Measurements from ENCODE around the gene DPH5.

The DPH5 gene

GRCh38 chr1:100995198-100995988 is 30.2 kb downstream of the DPH5 start:
- Histone ChIP-seq H3K18ac (ENCODE audit: low read length) (no peak overlapping the region), H3K27ac (ENCODE audit: low read depth, low read length) (no peak overlapping the region), H3K36me3 (ENCODE audit: control insufficient read depth in 1 of 2, insufficient read depth in 2 of 2, low read length in 2 of 2) (peaks cover 0 to 3% of the 10 kb centered on the region in 2 experiments), H4K91ac (ENCODE audit: low read depth, low read length) (no peak overlapping the region), H3K4me1 (ENCODE audit: control insufficient read depth in 1 of 2, insufficient read depth in 2 of 2, low read length in 2 of 2) (no peaks in the 10 kb centered on the region), H4K8ac (ENCODE audit: low read depth, low read length) (no peak overlapping the region), H3K4me3 (ENCODE audit: low read depth, low read length) (no peak overlapping the region), H3K27me3 (ENCODE audit: insufficient read depth, low read length) (no peaks in the 10 kb centered on the region), H2BK120ac (ENCODE audit: insufficient read depth, low read length, poor library complexity) (no peak overlapping the region), H3K79me2 (ENCODE audit: control insufficient read depth, insufficient read depth, low read length, poor library complexity) (no peaks in the 10 kb centered on the region), H2BK5ac (ENCODE audit: low read depth, low read length, poor library complexity) (no peak overlapping the region), H3K23ac (ENCODE audit: low read length) (no peak overlapping the region), H3K14ac (ENCODE audit: low read length) (no peak overlapping the region), H3K79me1 (ENCODE audit: low read length) (no peaks in the 10 kb centered on the region), H2BK12ac (ENCODE audit: low read length) (no peak overlapping the region), H3K4ac (ENCODE audit: low read depth, low read length) (no peak overlapping the region), H2AFZ (ENCODE audit: insufficient read depth, low read length, poor library complexity) (no peak overlapping the region), H4K12ac (ENCODE audit: low read depth, low read length) (no peak overlapping the region), H3K9me3 (ENCODE audit: insufficient read depth, low read depth, low read length) (no peaks in the 10 kb centered on the region), H3K9ac (ENCODE audit: low read length) (no peak overlapping the region), H2AK5ac (ENCODE audit: low read length) (no peak overlapping the region), H3K4me2 (ENCODE audit: low read length) (no peak overlapping the region)
- no peak for DNase-seq
- no CpG with 5 or more reads among the region's 4 CpGs for WGBS (ENCODE audit: extremely low coverage, insufficient coverage, insufficient read length)

DNA sequence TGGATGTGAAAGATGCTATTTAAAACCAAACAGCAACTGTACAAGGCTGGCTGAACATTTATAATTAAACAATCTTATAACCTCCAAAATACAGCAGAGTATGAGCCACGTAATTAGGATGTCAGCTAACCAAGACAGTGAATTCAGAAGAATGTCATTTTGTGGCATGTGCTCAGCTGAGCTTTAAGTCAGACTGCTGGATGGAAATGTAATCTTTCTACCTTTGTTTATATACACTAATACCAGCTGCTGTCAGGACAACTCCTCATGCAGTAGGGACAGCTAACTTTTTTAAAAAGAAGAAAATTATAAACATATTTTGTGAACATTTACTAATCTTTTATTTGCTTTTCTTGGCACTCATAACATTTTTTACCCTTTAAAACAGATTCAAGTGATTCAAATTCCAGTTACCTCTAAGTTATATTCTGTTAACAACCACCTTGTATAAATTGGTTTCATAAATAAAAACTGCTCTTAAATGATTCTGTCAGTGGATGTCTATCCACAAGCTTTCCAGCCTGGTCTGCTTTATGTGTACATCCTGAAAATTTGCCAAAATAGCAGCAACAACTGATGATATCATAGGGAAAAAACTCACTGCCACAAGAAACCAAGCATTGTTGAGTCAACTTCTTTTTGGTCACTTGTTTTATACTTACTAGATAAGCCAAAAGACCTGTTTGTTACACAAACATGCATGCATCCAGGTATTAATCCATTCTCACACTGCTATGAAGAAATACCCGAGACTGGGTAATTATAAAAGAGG is 36.1 kb downstream of the DPH5 start:
- no peak for DNase-seq
- Histone ChIP-seq H3K36me3 (ENCODE audit: control insufficient read depth in 1 of 2, insufficient read depth in 2 of 2, low read length in 2 of 2) (no peaks in the 10 kb centered on the region), H3K4me1 (ENCODE audit: control insufficient read depth in 1 of 2, insufficient read depth in 2 of 2, low read length in 2 of 2) (no peaks in the 10 kb centered on the region), H4K8ac (ENCODE audit: low read depth, low read length) (no peak overlapping the region), H3K18ac (ENCODE audit: low read length) (no peak overlapping the region), H3K9ac (ENCODE audit: low read length) (no peak overlapping the region), H3K27me3 (ENCODE audit: insufficient read depth, low read length) (no peaks in the 10 kb centered on the region), H3K14ac (ENCODE audit: low read length) (no peak overlapping the region), H3K27ac (ENCODE audit: low read depth, low read length) (no peak overlapping the region), H4K91ac (ENCODE audit: low read depth, low read length) (no peak overlapping the region), H2AFZ (ENCODE audit: insufficient read depth, low read length, poor library complexity) (no peak overlapping the region), H2BK12ac (ENCODE audit: low read length) (no peak overlapping the region), H4K12ac (ENCODE audit: low read depth, low read length) (no peak overlapping the region), H3K4me2 (ENCODE audit: low read length) (no peak overlapping the region), H3K9me3 (ENCODE audit: insufficient read depth, low read depth, low read length) (no peaks in the 10 kb centered on the region), H3K4me3 (ENCODE audit: low read depth, low read length) (no peak overlapping the region), H2BK120ac (ENCODE audit: insufficient read depth, low read length, poor library complexity) (no peak overlapping the region), H3K79me1 (ENCODE audit: low read length) (no peaks in the 10 kb centered on the region), H2AK5ac (ENCODE audit: low read length) (no peak overlapping the region), H3K4ac (ENCODE audit: low read depth, low read length) (no peak overlapping the region), H3K23ac (ENCODE audit: low read length) (no peak overlapping the region), H2BK5ac (ENCODE audit: low read depth, low read length, poor library complexity) (no peak overlapping the region), H3K79me2 (ENCODE audit: control insufficient read depth, insufficient read depth, low read length, poor library complexity) (no peaks in the 10 kb centered on the region)
- WGBS (ENCODE audit: extremely low coverage, insufficient coverage, insufficient read length), result no CpG with 5 or more reads among the region's 2 CpGs

- Histone ChIP-seq H3K27me3 (ENCODE audit: insufficient read depth, low read length) (no peaks in the 10 kb centered on the region), H3K79me1 (ENCODE audit: low read length) (no peaks in the 10 kb centered on the region), H2AK5ac (ENCODE audit: low read length) (no peak overlapping the region), H3K9me3 (ENCODE audit: insufficient read depth, low read depth, low read length) (no peaks in the 10 kb centered on the region), H2BK12ac (ENCODE audit: low read length) (no peak overlapping the region), H4K8ac (ENCODE audit: low read depth, low read length) (no peak overlapping the region), H2BK5ac (ENCODE audit: low read depth, low read length, poor library complexity) (no peak overlapping the region), H3K79me2 (ENCODE audit: control insufficient read depth, insufficient read depth, low read length, poor library complexity) (no peaks in the 10 kb centered on the region), H2BK120ac (ENCODE audit: insufficient read depth, low read length, poor library complexity) (no peak overlapping the region), H3K18ac (ENCODE audit: low read length) (no peak overlapping the region), H3K4me2 (ENCODE audit: low read length) (no peak overlapping the region), H3K9ac (ENCODE audit: low read length) (no peak overlapping the region), H3K4me3 (ENCODE audit: low read depth, low read length) (no peak overlapping the region), H2AFZ (ENCODE audit: insufficient read depth, low read length, poor library complexity) (no peak overlapping the region), H3K4me1 (ENCODE audit: control insufficient read depth in 1 of 2, insufficient read depth in 2 of 2, low read length in 2 of 2) (no peaks in the 10 kb centered on the region), H4K12ac (ENCODE audit: low read depth, low read length) (no peak overlapping the region), H3K23ac (ENCODE audit: low read length) (no peak overlapping the region), H4K91ac (ENCODE audit: low read depth, low read length) (no peak overlapping the region), H3K36me3 (ENCODE audit: control insufficient read depth in 1 of 2, insufficient read depth in 2 of 2, low read length in 2 of 2) (no peaks in the 10 kb centered on the region), H3K27ac (ENCODE audit: low read depth, low read length) (no peak overlapping the region), H3K14ac (ENCODE audit: low read length) (no peak overlapping the region), H3K4ac (ENCODE audit: low read depth, low read length) (no peak overlapping the region)
- no peak for DNase-seq
- WGBS (ENCODE audit: extremely low coverage, insufficient coverage, insufficient read length), result no CpG with 5 or more reads among the region's 3 CpGs
These were observed 37.5 kb downstream of the DPH5 start for GRCh38 chr1:100988121-100988520.

- Histone ChIP-seq H4K12ac (ENCODE audit: low read depth, low read length) (no peak overlapping the region), H3K4me1 (ENCODE audit: control insufficient read depth in 1 of 2, insufficient read depth in 2 of 2, low read length in 2 of 2) (peaks cover 2 to 3% of the 10 kb centered on the region in 2 experiments), H3K23ac (ENCODE audit: low read length) (no peak overlapping the region), H3K4me2 (ENCODE audit: low read length) (no peak overlapping the region), H3K9ac (ENCODE audit: low read length) (no peak overlapping the region), H3K18ac (ENCODE audit: low read length) (no peak overlapping the region), H3K27ac (ENCODE audit: low read depth, low read length) (peak overlapping the region; percentile 45), H2AFZ (ENCODE audit: insufficient read depth, low read length, poor library complexity) (no peak overlapping the region), H3K79me1 (ENCODE audit: low read length) (no peaks in the 10 kb centered on the region), H3K36me3 (ENCODE audit: control insufficient read depth in 1 of 2, insufficient read depth in 2 of 2, low read length in 2 of 2) (no peaks in the 10 kb centered on the region), H4K8ac (ENCODE audit: low read depth, low read length) (no peak overlapping the region), H2BK12ac (ENCODE audit: low read length) (no peak overlapping the region), H2BK5ac (ENCODE audit: low read depth, low read length, poor library complexity) (no peak overlapping the region), H3K14ac (ENCODE audit: low read length) (no peak overlapping the region), H3K9me3 (ENCODE audit: insufficient read depth, low read depth, low read length) (no peaks in the 10 kb centered on the region), H3K79me2 (ENCODE audit: control insufficient read depth, insufficient read depth, low read length, poor library complexity) (no peaks in the 10 kb centered on the region), H3K4me3 (ENCODE audit: low read depth, low read length) (no peak overlapping the region), H3K4ac (ENCODE audit: low read depth, low read length) (no peak overlapping the region), H4K91ac (ENCODE audit: low read depth, low read length) (no peak overlapping the region), H2AK5ac (ENCODE audit: low read length) (no peak overlapping the region), H3K27me3 (ENCODE audit: insufficient read depth, low read length) (no peaks in the 10 kb centered on the region), H2BK120ac (ENCODE audit: insufficient read depth, low read length, poor library complexity) (no peak overlapping the region)
- no CpG with 5 or more reads among the region's 4 CpGs for WGBS (ENCODE audit: extremely low coverage, insufficient coverage, insufficient read length)
- peak in 1 of 2 donors; percentile 11 for DNase-seq
These were observed 42.8 kb downstream of the DPH5 start for GRCh38 chr1:100982793-100983192.
